Liver (tissue), 9 donors: ENCODE results near the gene B3GAT1. TPM values are rescaled to one million over a fixed set of nuclear protein-coding genes. Genes with fewer than 3 reads are reported as not detected.

Source experiments
- DNase-seq: peaks from one replicate; pipeline ENCODE4 v3.0.0-alpha.2; 2017; ENCODE audit warnings: low spot score
- H3K27ac ChIP-seq, 2 donors: one replicate each; pipeline ENCODE4 v1.7.0; 2013; ENCODE audit warnings: inconsistent platforms in 2 of 2, low read length in 2 of 2, control low read depth in 1 of 2, low read depth in 1 of 2, mild to moderate bottlenecking in 1 of 2
- H3K27me3 ChIP-seq, 4 donors: one replicate each; pipeline versions ENCODE4 v1.6.1 to v1.7.0; 2013; ENCODE audit warnings: low read length in 3 of 4, inconsistent platforms in 1 of 4, mild to moderate bottlenecking in 1 of 4, moderate library complexity in 1 of 4; ENCODE audit not compliant: control insufficient read depth in 4 of 4, insufficient read depth in 4 of 4
- H3K36me3 ChIP-seq, 4 donors: one replicate each; pipeline versions ENCODE4 v1.6.1 to v1.7.0; 2013; ENCODE audit warnings: low read length in 3 of 4, mild to moderate bottlenecking in 3 of 4, low read depth in 1 of 4, moderate library complexity in 1 of 4; ENCODE audit not compliant: control insufficient read depth in 4 of 4, insufficient read depth in 3 of 4
- H3K4me1 ChIP-seq, 4 donors: one replicate each; pipeline versions ENCODE4 v1.6.1 to v1.7.0; 2013; ENCODE audit warnings: low read length in 3 of 4, mild to moderate bottlenecking in 3 of 4, moderate library complexity in 1 of 4; ENCODE audit not compliant: control insufficient read depth in 4 of 4, insufficient read depth in 4 of 4
- H3K4me3 ChIP-seq, 3 donors: one replicate each; pipeline versions ENCODE4 v1.6.1 to v1.7.0; 2013; ENCODE audit warnings: low read length in 3 of 3, control low read depth in 1 of 3, low read depth in 1 of 3, mild to moderate bottlenecking in 1 of 3
- H3K9ac ChIP-seq, 2 donors: one replicate each; pipeline ENCODE4 v1.7.0; 2013; ENCODE audit warnings: low read length in 2 of 2, mild to moderate bottlenecking in 2 of 2, moderate library complexity in 2 of 2, control low read depth in 1 of 2, low read depth in 1 of 2
- H3K9me3 ChIP-seq, 4 donors: one replicate each; pipeline versions ENCODE4 v1.6.1 to v1.7.0; 2013; ENCODE audit warnings: low read length in 3 of 4; ENCODE audit not compliant: control insufficient read depth in 4 of 4
- ATF3 ChIP-seq: IDR thresholded peaks from 2 replicates; pipeline ENCODE4 v1.6.1; 2016; ENCODE audit warnings: antibody characterized with exemption
- CTCF ChIP-seq: fragments of 150-350 bp; IDR thresholded peaks from 2 replicates; pipeline ENCODE4 v1.5.1; 2017; ENCODE audit warnings: improper control_type of control experiment, low read depth, low read length; ENCODE audit not compliant: missing input control
- EGR1 ChIP-seq, 2 donors: IDR thresholded peaks; 2 replicates each; pipeline ENCODE4 v1.6.1; 2016 to 2018; ENCODE audit warnings: antibody characterized with exemption in 2 of 2, low read depth in 2 of 2
- FOXA1 ChIP-seq: IDR thresholded peaks from 2 replicates; pipeline ENCODE4 v1.6.1; 2016; ENCODE audit warnings: antibody characterized with exemption
- FOXA2 ChIP-seq: IDR thresholded peaks from 2 replicates; pipeline ENCODE4 v1.6.1; 2016; ENCODE audit warnings: antibody characterized with exemption
- GABPA ChIP-seq, 2 donors: IDR thresholded peaks in 1 of 2; conservative IDR thresholded peaks in 1 of 2; 2 replicates each; pipeline ENCODE4 v1.6.1; 2016; ENCODE audit warnings: antibody characterized with exemption in 2 of 2, mild to moderate bottlenecking in 1 of 2, moderate library complexity in 1 of 2
- HNF4A ChIP-seq, 2 donors: conservative IDR thresholded peaks; 2 replicates each; pipeline ENCODE4 v1.6.1; 2016; ENCODE audit warnings: antibody characterized with exemption in 2 of 2, mild to moderate bottlenecking in 2 of 2
- HNF4G ChIP-seq: IDR thresholded peaks from 2 replicates; pipeline ENCODE4 v1.6.1; 2016; ENCODE audit warnings: antibody characterized with exemption
- JUND ChIP-seq, 2 donors: IDR thresholded peaks; 2 replicates each; pipeline ENCODE4 v1.6.1; 2016; ENCODE audit warnings: antibody characterized with exemption in 2 of 2
- MAX ChIP-seq: IDR thresholded peaks from 2 replicates; pipeline ENCODE4 v1.6.1; 2016; ENCODE audit warnings: antibody characterized with exemption
- NR2F2 ChIP-seq: IDR thresholded peaks from 2 replicates; pipeline ENCODE4 v1.6.1; 2016; ENCODE audit warnings: antibody characterized with exemption
- RAD21 ChIP-seq, 2 donors: IDR thresholded peaks; 2 replicates each; pipeline ENCODE4 v1.6.1; 2016; ENCODE audit warnings: antibody characterized with exemption in 2 of 2, mild to moderate bottlenecking in 2 of 2
- REST ChIP-seq: IDR thresholded peaks from 2 replicates; pipeline ENCODE4 v1.6.1; 2016; ENCODE audit warnings: antibody characterized with exemption, mild to moderate bottlenecking
- RXRA ChIP-seq, 2 donors: IDR thresholded peaks; 2 replicates each; pipeline ENCODE4 v1.6.1; 2017 to 2018; ENCODE audit warnings: antibody characterized with exemption in 2 of 2, mild to moderate bottlenecking in 1 of 2
- SP1 ChIP-seq: IDR thresholded peaks from 2 replicates; pipeline ENCODE4 v1.6.1; 2018; ENCODE audit warnings: antibody characterized with exemption, mild to moderate bottlenecking
- TAF1 ChIP-seq: conservative IDR thresholded peaks from 2 replicates; pipeline ENCODE4 v1.6.1; 2016; ENCODE audit warnings: antibody characterized with exemption, mild to moderate bottlenecking
- YY1 ChIP-seq: IDR thresholded peaks from 2 replicates; pipeline ENCODE4 v1.6.1; 2016; ENCODE audit warnings: antibody characterized with exemption, mild to moderate bottlenecking
- ZBTB33 ChIP-seq: IDR thresholded peaks from 2 replicates; pipeline ENCODE4 v1.6.1; 2016; ENCODE audit warnings: antibody characterized with exemption
- WGBS: extraction: QIAGEN DNeasy Blood & Tissue Kit; methylation state at CpG from one replicate; pipeline ENCODE4 v1.1.7; 2013; 5-methylcytosine and 5-hydroxymethylcytosine counted together
- polyA plus RNA-seq, 2 donors: library from polyadenylated mRNA; stranded (reverse) in 1 of 2; unstranded in 1 of 2; fragments of 200-250 nt in 1 of 2; fragments of >200 nt in 1 of 2; fragmentation: Nextera tagmentation in 1 of 2; extraction: Ambion mirVana in 1 of 2; gene quantifications; one replicate each; pipeline versions ENCODE4 v1.2.1 to v1.2.3, GENCODE V29; 2013 to 2015
- total RNA-seq, 2 donors: library from RNA; depleted of rRNA; stranded (reverse); fragments of >200 nt; gene quantifications; one replicate each; pipeline ENCODE4 v1.2.3, GENCODE V29; 2014
- donor health status: healthy.
- donor health status: healthy.
- donor health status: healthy.
- donor health status: healthy.
- donor health status: healthy.

The B3GAT1 gene
- total and polyA plus RNA-seq, 4 donors: 0.13 to 6.6 (median 0.25) TPM; not detected in 1

- Histone ChIP-seq H3K4me1 (no peaks in the 10 kb centered on the region), H3K36me3 (no peaks in the 10 kb centered on the region), H3K9me3 (no peaks in the 10 kb centered on the region), H3K4me3 (no peak overlapping the region), H3K27me3 (no peaks in the 10 kb centered on the region), H3K9ac (no peak overlapping the region), H3K27ac (no peak overlapping the region)
- 62% methylated on average over 6 of the region's 6 CpGs for WGBS
- DNase-seq: no peak
- TF ChIP-seq ATF3: no peak
Observed at GRCh38 chr11:134349109-134349801, 62.8 kb downstream of the B3GAT1 start.

GRCh38 chr11:134347441-134347840 is 64.6 kb downstream of the B3GAT1 start:
- Histone ChIP-seq H3K4me1 (no peaks in the 10 kb centered on the region), H3K9me3 (no peaks in the 10 kb centered on the region), H3K27ac (no peak overlapping the region), H3K27me3 (no peaks in the 10 kb centered on the region), H3K4me3 (no peak overlapping the region), H3K36me3 (no peaks in the 10 kb centered on the region), H3K9ac (no peak overlapping the region)
- no peak for DNase-seq
- TF ChIP-seq REST (no peak), HNF4A (conservative IDR thresholded peaks at IDR 0.05) (no peak), ZBTB33 (no peak), CTCF (no peak), FOXA2 (no peak), NR2F2 (no peak), FOXA1 (no peak), SP1 (no peak), RAD21 (IDR thresholded peaks at IDR 0.05) (no peak), EGR1 (IDR thresholded peaks at IDR 0.05; ENCODE audit: low read depth in 2 of 2) (no peak), RXRA (IDR thresholded peaks at IDR 0.05) (no peak), GABPA (IDR thresholded peaks at IDR 0.05 in 1 of 2, conservative IDR thresholded peaks at IDR 0.05 in 1 of 2) (no peak), TAF1 (no peak), YY1 (no peak), MAX (no peak), HNF4G (no peak), ATF3 (no peak), JUND (IDR thresholded peaks at IDR 0.05) (no peak)
- 90% methylated on average over 10 of the region's 10 CpGs for WGBS
